Thyroid gland (tissue), 4 donors: ENCODE data around the gene DRD1. TPM values are rescaled to one million over a fixed set of nuclear protein-coding genes. Genes with fewer than 3 reads are reported as not detected.

Source experiments
- DNase-seq, 2 donors: peaks; one replicate each; pipeline ENCODE4 v3.0.0-alpha.2; 2019
- H3K27ac ChIP-seq, 3 donors: fragments of 200-600 bp; sonication (generic); 1 replicate in 2 of 3; 2 replicates in 1 of 3; pipeline ENCODE4 v1.5.1; 2016 to 2019; ENCODE audit warnings: mild to moderate bottlenecking in 1 of 3, moderate library complexity in 1 of 3
- H3K27me3 ChIP-seq: fragments of 200-600 bp; sonication (generic); one replicate; pipeline ENCODE4 v1.5.1; 2019
- H3K36me3 ChIP-seq, 2 donors: fragments of 200-600 bp; sonication (generic); one replicate each; pipeline ENCODE4 v1.5.1; 2016 to 2019
- H3K4me1 ChIP-seq, 2 donors: fragments of 200-600 bp; sonication (generic); one replicate each; pipeline ENCODE4 v1.5.1; 2017 to 2019
- H3K4me3 ChIP-seq, 3 donors: fragments of 200-600 bp; sonication (generic); replicated peaks in 1 of 3; 1 replicate in 2 of 3; 2 replicates in 1 of 3; pipeline ENCODE4 v1.5.1; 2016; ENCODE audit warnings: mild to moderate bottlenecking in 1 of 3
- H3K9me3 ChIP-seq: fragments of 200-600 bp; sonication (generic); one replicate; pipeline ENCODE4 v1.5.1; 2017
- CTCF ChIP-seq, 6 experiments: fragments of 200-600 bp in 3 of 6; fragments of 450-650 bp in 3 of 6; sonication (generic) in 3 of 6; IDR thresholded peaks; one replicate each; pipeline ENCODE4 v1.5.1; 2016 to 2019; ENCODE audit warnings: antibody characterized with exemption in 6 of 6, mild to moderate bottlenecking in 2 of 6, inconsistent platforms in 1 of 6, moderate library complexity in 1 of 6
- POLR2A ChIP-seq, 2 donors: fragments of 450-650 bp; IDR thresholded peaks; one replicate each; pipeline ENCODE4 v1.6.1; 2017; ENCODE audit warnings: antibody characterized with exemption in 2 of 2, mild to moderate bottlenecking in 2 of 2, moderate library complexity in 1 of 2
- WGBS, 2 donors: methylation state at CpG; one replicate each; pipeline ENCODE4 v1.1.5; 2017; 5-methylcytosine and 5-hydroxymethylcytosine counted together
- intact Hi-C: fragments of 100-400 bp; cut with DNase I; formaldehyde crosslinking; loops from one replicate; pipeline ENCODE4 v1.15.1; 2023
- total RNA-seq, 4 donors: library from RNA; depleted of rRNA; stranded (reverse); fragments of >200 nt; gene quantifications; one replicate each; pipeline ENCODE4 v1.2.3, GENCODE V29; 2016

DRD1 gene
- total RNA-seq, 4 donors from 2014 or later = not detected

- TF ChIP-seq POLR2A (IDR thresholded peaks at IDR 0.05) (no peak), CTCF (IDR thresholded peaks at IDR 0.05) (no peak)
- peaks cover 7 to 12% of the 10 kb centered on the region in 2 donors for H3K4me1 ChIP-seq
- DNase-seq = no peak
- H3K36me3 ChIP-seq = no peaks in the 10 kb centered on the region
- no peaks in the 10 kb centered on the region for H3K9me3 ChIP-seq
- H3K27me3 ChIP-seq = no peaks in the 10 kb centered on the region
- intact Hi-C loops = no loop called here
- no peak overlapping the region for H3K4me3 ChIP-seq
- no peak overlapping the region for H3K27ac ChIP-seq
- 95% methylated on average over 8 of the region's 8 CpGs for WGBS, 2 donors
Measured at GRCh38 chr5:175483337-175483736, 39.4 kb upstream of the DRD1 start.

GRCh38 chr5:175479125-175479881, 35.3 kb upstream of the DRD1 start:
- peak overlapping the region; percentile 42 to 83 (median 73) for H3K4me3 ChIP-seq
- 33 to 39% methylated on average over 13 of the region's 13 CpGs for WGBS, 2 donors
- intact Hi-C loops = no loop called here
- no peak for TF ChIP-seq POLR2A (IDR thresholded peaks at IDR 0.05)
- TF ChIP-seq CTCF (IDR thresholded peaks at IDR 0.05) = no peak
- H3K4me1 ChIP-seq = peaks cover 7 to 12% of the 10 kb centered on the region in 2 donors
- peak overlapping the region; percentile 36 to 68 (median 54) for H3K27ac ChIP-seq
- H3K9me3 ChIP-seq = no peaks in the 10 kb centered on the region
- DNase-seq = peak in 1 of 2 donors; percentile 2
- no peaks in the 10 kb centered on the region for H3K36me3 ChIP-seq
- H3K27me3 ChIP-seq = no peaks in the 10 kb centered on the region

- WGBS, 2 donors = 0 to 2% methylated on average over 9 to 10 of the region's 94 CpGs
- TF ChIP-seq CTCF (IDR thresholded peaks at IDR 0.05) = no peak
- TF ChIP-seq POLR2A (IDR thresholded peaks at IDR 0.05) = peak in 1 of 2 donors; percentile 71
- DNase-seq = peak; percentile 57 to 67
Measured at GRCh38 chr5:175478384-175479124, 34.6 kb upstream of the DRD1 start, which contains the start of gene SFXN1. SFXN1 (plus strand) TSS chr5:175478560; CDS start chr5:175492104, 13,544 bp downstream.

GRCh38 chr5:175478008-175478383, 34.0 kb upstream of the DRD1 start:
- H3K27me3 ChIP-seq = no peaks in the 10 kb centered on the region
- no peaks in the 10 kb centered on the region for H3K36me3 ChIP-seq
- peaks cover 7 to 12% of the 10 kb centered on the region in 2 donors for H3K4me1 ChIP-seq
- intact Hi-C loops = no loop called here
- TF ChIP-seq POLR2A (IDR thresholded peaks at IDR 0.05) (no peak), CTCF (IDR thresholded peaks at IDR 0.05) (no peak)
- H3K27ac ChIP-seq = peak overlapping the region in 1 of 3 donors; percentile 68
- H3K9me3 ChIP-seq = no peaks in the 10 kb centered on the region
- no peak for DNase-seq
- WGBS, 2 donors = 9% methylated on average over 11 of the region's 12 CpGs
- H3K4me3 ChIP-seq = peak overlapping the region; percentile 42 to 83 (median 73)

More at GRCh38 chr5:175478384-175479124, 34.6 kb upstream of the DRD1 start, which contains the start of gene SFXN1:
- Histone ChIP-seq H3K27ac (peak within 1 kb of the TSS; percentile 36 to 68 (median 54)), H3K36me3 (no peaks in the 10 kb centered on the region), H3K9me3 (no peaks in the 10 kb centered on the region), H3K4me1 (peaks cover 7 to 12% of the 10 kb centered on the region in 2 donors), H3K27me3 (no peaks in the 10 kb centered on the region), H3K4me3 (peak within 1 kb of the TSS; percentile 42 to 83 (median 73))
- intact Hi-C loops = no loop called here
